Measurements from ENCODE around the gene FASTKD2.

DNA sequence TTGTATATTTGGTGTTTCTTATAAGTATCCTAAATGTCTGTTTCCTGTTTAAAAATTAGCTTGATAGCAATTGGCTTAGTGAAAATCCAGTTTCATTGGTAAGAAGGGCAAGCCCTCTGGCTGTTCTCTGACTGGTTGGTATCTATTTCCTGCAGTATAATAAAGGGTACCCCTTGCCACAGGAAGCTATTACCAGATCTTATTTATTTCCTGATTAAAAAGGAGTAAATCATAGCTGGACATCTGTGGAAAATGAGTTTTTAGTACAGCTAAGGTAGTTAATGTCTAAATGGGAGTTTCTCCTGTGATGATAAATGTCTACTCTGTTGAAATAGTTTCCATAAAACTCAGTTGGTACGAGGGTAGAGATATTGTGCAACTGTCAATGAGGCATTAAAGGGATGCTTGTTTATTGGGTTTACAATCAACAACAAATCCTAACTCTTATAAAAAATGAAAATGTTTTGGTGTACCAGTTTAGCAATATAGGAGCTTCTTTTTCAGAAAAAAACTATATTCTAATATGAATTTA, 58.7 kb downstream of the FASTKD2 start:
- TF ChIP-seq SUZ12 (IDR thresholded peaks at IDR 0.05; ENCODE audit: extremely low read depth, insufficient read depth, insufficient read length) = no peak
- no peak for TF ChIP-seq ZNF274 (IDR thresholded peaks at IDR 0.05; ENCODE audit: low read depth, low read length)
